HG03460 (cell line): ENCODE measurements around the gene NOTUM.
A peak's percentile ranks its signal among the peaks of the same experiment; 100 is the strongest.

Experiments
- ATAC-seq: cut with Tn5 transposase; IDR thresholded peaks from one replicate; pipeline ENCODE4 v1.9.1; 2021; ENCODE audit not compliant: unreplicated experiment

Gene NOTUM

GRCh38 chr17:81939881-81940385, 21.1 kb downstream of the NOTUM start:
- ATAC-seq, result no peak

GRCh38 chr17:81939218-81939617, 21.8 kb downstream of the NOTUM start:
- no peak for ATAC-seq

- no peak for ATAC-seq
Observed at GRCh38 chr17:81935709-81936084, 25.3 kb downstream of the NOTUM start.

GRCh38 chr17:81934850-81935708, 25.9 kb downstream of the NOTUM start:
- ATAC-seq, result no peak

GRCh38 chr17:81934098-81934757, 26.8 kb downstream of the NOTUM start:
- ATAC-seq, result no peak

- no peak for ATAC-seq
Observed at GRCh38 chr17:81933178-81933699, 27.7 kb downstream of the NOTUM start.

- no peak for ATAC-seq
Observed at GRCh38 chr17:81932333-81932983, 28.5 kb downstream of the NOTUM start.

DNA sequence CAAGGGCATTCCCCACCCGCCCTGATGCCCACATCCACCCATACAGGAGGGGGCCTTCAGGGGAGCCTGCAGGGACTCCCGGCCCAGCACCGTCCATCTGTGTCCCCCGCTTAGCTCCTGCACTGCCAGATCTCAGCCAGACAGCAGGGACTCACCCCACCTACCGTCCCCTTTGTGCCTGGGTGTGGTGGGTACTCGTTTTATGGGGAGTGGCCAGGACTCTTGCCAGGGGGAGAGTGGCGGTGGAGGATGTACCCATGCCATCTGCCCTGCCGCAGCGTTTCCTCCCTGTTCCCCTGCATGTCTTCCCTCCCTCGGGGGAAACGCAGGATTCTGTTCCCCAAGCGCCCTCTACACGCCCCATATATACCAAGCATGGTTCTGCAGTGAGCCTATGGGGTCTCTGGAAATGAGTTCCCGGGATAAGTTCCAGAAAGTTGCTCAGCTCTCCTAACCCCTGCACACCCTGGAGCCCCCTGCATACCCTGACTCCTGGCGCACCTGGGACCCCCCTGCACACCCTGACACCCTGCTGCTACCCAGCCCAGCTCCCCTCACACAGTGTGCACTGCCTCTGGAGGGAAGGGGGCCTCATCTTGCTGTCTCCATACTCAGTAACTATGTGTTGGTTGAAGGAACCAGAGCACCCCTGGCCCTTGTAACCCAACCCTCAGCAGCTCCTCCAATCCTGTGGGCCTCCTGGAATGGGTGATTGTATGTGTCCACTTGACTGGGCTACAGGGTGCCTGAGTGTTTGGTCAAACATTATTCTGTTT, 29.2 kb downstream of the NOTUM start:
- no peak for ATAC-seq

- ATAC-seq, result no peak
Observed at GRCh38 chr17:81931189-81931556, 29.8 kb downstream of the NOTUM start.

DNA sequence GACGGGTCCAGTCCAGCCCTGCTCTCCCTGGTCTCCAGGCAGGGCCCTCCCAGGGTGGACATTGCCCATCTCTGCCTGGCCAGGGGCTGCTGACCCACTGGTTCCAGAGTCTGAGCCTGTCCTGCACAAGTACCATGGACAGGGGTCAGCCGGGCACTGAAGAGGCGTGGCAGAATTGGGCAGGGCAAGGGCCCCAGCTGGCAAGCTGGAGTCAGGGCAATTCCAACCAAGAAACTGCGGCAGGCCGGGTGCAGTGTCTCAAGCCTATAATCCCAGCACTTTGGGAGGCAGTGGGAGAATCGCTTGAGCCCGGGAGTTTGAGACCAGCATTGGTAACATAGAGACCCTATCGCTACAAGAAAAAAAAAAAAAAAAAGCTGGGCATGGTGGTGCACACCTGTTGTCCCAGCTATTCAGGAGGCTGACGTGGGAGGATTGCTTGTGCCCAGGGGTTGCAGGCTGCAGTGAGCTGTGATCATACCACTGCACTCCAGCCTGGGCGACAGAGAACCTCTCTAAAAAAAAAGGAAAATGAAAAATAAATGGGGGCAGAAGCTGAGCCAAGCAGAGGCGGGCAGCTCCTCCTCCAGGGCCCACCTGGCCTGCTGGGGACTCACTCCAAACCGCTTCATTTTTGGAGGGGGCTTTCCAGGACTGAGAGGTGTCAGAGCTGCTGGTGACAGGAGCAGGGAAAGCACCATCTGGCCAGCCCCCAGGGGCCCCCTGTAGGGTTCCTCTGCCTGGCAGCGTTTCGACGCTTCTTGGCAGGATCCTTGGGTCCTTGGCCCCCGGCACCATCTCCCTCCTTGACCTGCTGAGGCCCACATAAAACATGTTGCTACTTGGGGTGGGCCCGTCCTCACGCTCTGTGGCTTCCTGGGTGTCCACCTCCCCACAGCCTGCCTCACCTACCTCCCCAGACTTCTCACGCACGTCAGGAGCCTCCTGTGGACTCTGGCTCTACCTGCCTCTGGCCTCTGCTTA, 30.6 kb downstream of the NOTUM start:
- no peak for ATAC-seq

- ATAC-seq, result no peak
Observed at GRCh38 chr17:81929253-81930141, 31.5 kb downstream of the NOTUM start.

GRCh38 chr17:81928544-81929252, 32.3 kb downstream of the NOTUM start:
- no peak for ATAC-seq

GRCh38 chr17:81927653-81928543, 33.1 kb downstream of the NOTUM start, which contains the start of gene MAFG:
Gene MAFG (minus strand): TSS chr17:81927735. CDS start chr17:81923185, 4,550 bp downstream.
- peak; percentile 50 for ATAC-seq

GRCh38 chr17:81927152-81927652, 33.8 kb downstream of the NOTUM start:
- ATAC-seq, result peak; percentile 2

DNA sequence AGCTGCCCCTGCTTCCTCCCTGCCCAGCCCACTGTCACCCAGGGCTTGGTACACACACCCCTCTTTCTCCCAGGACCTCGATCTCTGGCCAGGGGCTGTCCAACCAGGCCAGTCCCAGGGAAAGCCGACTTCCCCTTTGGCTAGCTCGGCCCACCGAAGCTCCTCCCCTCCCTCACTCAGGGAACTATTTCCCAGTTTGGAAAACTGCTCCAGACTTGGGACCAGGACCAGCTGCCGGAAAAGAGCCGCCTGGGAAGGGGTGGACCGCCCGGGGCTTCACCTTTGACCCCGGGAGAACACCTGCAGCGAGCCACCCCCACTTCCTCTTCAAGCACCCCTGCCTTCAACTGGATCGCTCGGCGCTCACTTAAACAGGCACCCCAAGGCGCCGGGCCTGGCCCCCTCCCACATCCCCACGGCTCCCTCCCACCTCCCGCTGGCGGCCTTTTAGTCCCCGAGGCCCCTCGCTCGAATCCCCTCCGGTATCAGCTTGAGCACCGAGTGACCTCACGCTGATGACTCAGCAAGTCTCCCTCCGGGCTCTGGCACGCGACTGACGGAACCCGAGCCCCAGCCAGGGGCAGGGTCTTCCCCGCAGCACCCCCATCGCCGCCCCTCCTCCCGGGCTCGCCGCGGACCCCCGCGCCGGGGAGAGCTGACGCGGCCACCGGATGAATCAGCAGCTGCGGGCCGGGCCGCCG, 34.4 kb downstream of the NOTUM start:
- peak; percentile 28 for ATAC-seq

- ATAC-seq, result no peak
Observed at GRCh38 chr17:81925860-81926450, 35.0 kb downstream of the NOTUM start.
